Measurements from ENCODE around the gene EIF2B1. TPM values are rescaled to one million over a fixed set of nuclear protein-coding genes. Genes with fewer than 3 reads are reported as not detected.

Gene EIF2B1
- total RNA-seq, 6 experiments from 2014 or later, result 48.7 to 51.9 (median 50.3) TPM

GRCh38 chr12:123576611-123577010 is 56.9 kb downstream of the EIF2B1 start:
- Mint-ChIP-seq H3K27me3 (ENCODE audit: insufficient read depth) (no peaks in the 10 kb centered on the region), H3K27ac (no peak overlapping the region), H3K9me3 (no peaks in the 10 kb centered on the region), H3K4me1 (ENCODE audit: low read depth) (peaks cover 20% of the 10 kb centered on the region), H3K4me3 (no peak overlapping the region), H3K36me3 (ENCODE audit: low read depth) (peaks cover 10% of the 10 kb centered on the region)
- no peak for DNase-seq
- TF ChIP-seq CTCF (IDR thresholded peaks at IDR 0.05), result no peak

GRCh38 chr12:123573870-123574269 is 59.6 kb downstream of the EIF2B1 start:
- TF ChIP-seq CTCF (IDR thresholded peaks at IDR 0.05), result no peak
- Mint-ChIP-seq H3K27me3 (ENCODE audit: insufficient read depth) (peaks cover 2% of the 10 kb centered on the region; the same call in 1 of the 2 replicates), H3K4me1 (ENCODE audit: low read depth) (peaks cover 21% of the 10 kb centered on the region), H3K4me3 (no peak overlapping the region), H3K9me3 (no peaks in the 10 kb centered on the region), H3K36me3 (ENCODE audit: low read depth) (peaks cover 10% of the 10 kb centered on the region), H3K27ac (no peak overlapping the region)
- no peak for DNase-seq

GRCh38 chr12:123572391-123572790 is 61.1 kb downstream of the EIF2B1 start:
- DNase-seq, result no peak
- H3K4me3 Mint-ChIP-seq, result no peak overlapping the region
- H3K36me3 Mint-ChIP-seq (ENCODE audit: low read depth), result peaks cover 5% of the 10 kb centered on the region
- no peak overlapping the region for H3K27ac Mint-ChIP-seq
- H3K4me1 Mint-ChIP-seq (ENCODE audit: low read depth), result peaks cover 21% of the 10 kb centered on the region
- H3K27me3 Mint-ChIP-seq (ENCODE audit: insufficient read depth), result peaks cover 2% of the 10 kb centered on the region; the same call in 1 of the 2 replicates
- no peak for TF ChIP-seq CTCF (IDR thresholded peaks at IDR 0.05)
- no peaks in the 10 kb centered on the region for H3K9me3 Mint-ChIP-seq

GRCh38 chr12:123571343-123571813 is 62.1 kb downstream of the EIF2B1 start:
- peak; percentile 78 for DNase-seq
- peaks cover 2% of the 10 kb centered on the region; the same call in 1 of the 2 replicates for H3K27me3 Mint-ChIP-seq (ENCODE audit: insufficient read depth)
- peaks cover 16% of the 10 kb centered on the region for H3K4me1 Mint-ChIP-seq (ENCODE audit: low read depth)
- H3K27ac Mint-ChIP-seq, result peak overlapping the region; percentile 72
- TF ChIP-seq CTCF (IDR thresholded peaks at IDR 0.05), result no peak
- no peaks in the 10 kb centered on the region for H3K9me3 Mint-ChIP-seq
- H3K4me3 Mint-ChIP-seq, result peak overlapping the region; percentile 45
- H3K36me3 Mint-ChIP-seq (ENCODE audit: low read depth), result peaks cover under 1% of the 10 kb centered on the region

Other genes starting within 250 kb of the EIF2B1 start
- gene KMT5A, start 249.6 kb downstream of the EIF2B1 start, total RNA-seq (2021; fragmentation: NEBNext Ultra II Directional; extraction: Animal tissue kit (Norgen Biotek cat#: 25700)), result 10 to 100 TPM; 52.2 to 64.0 (median 61.3) TPM
- gene RILPL2, start 197.0 kb downstream of the EIF2B1 start, total RNA-seq (2021; fragmentation: NEBNext Ultra II Directional; extraction: Animal tissue kit (Norgen Biotek cat#: 25700)), result 1 to 10 TPM; 4.4 to 6.0 (median 5.5) TPM
- gene SNRNP35, start 175.5 kb downstream of the EIF2B1 start, total RNA-seq (2021; fragmentation: NEBNext Ultra II Directional; extraction: Animal tissue kit (Norgen Biotek cat#: 25700)), result 10 to 100 TPM; 13.0 to 20.0 (median 14.8) TPM
- gene RILPL1, start 100.0 kb downstream of the EIF2B1 start, total RNA-seq (2021; fragmentation: NEBNext Ultra II Directional; extraction: Animal tissue kit (Norgen Biotek cat#: 25700)), result 10 to 100 TPM; 15.2 to 18.9 (median 16.9) TPM
- 100 to 1,000 TPM; 383 to 448 (median 405) TPM for gene TMED2, start 49.1 kb downstream of the EIF2B1 start, total RNA-seq (2021; fragmentation: NEBNext Ultra II Directional; extraction: Animal tissue kit (Norgen Biotek cat#: 25700))
- gene DDX55, start 31.6 kb downstream of the EIF2B1 start, total RNA-seq (2021; fragmentation: NEBNext Ultra II Directional; extraction: Animal tissue kit (Norgen Biotek cat#: 25700)), result 10 to 100 TPM; 13.4 to 18.4 (median 14.3) TPM
- gene GTF2H3, start 143 bp upstream of the EIF2B1 start, total RNA-seq (2021; fragmentation: NEBNext Ultra II Directional; extraction: Animal tissue kit (Norgen Biotek cat#: 25700)), result 10 to 100 TPM; 34.9 to 47.5 (median 43.0) TPM
- gene TCTN2, start 37.4 kb upstream of the EIF2B1 start, total RNA-seq (2021; fragmentation: NEBNext Ultra II Directional; extraction: Animal tissue kit (Norgen Biotek cat#: 25700)), result 10 to 100 TPM in 1 of 6 experiments, 1 to 10 TPM in 5; 6.5 to 11.2 (median 9.5) TPM
- 10 to 100 TPM; 14.0 to 16.8 (median 15.6) TPM for gene ATP6V0A2, start 78.7 kb upstream of the EIF2B1 start, total RNA-seq (2021; fragmentation: NEBNext Ultra II Directional; extraction: Animal tissue kit (Norgen Biotek cat#: 25700))
- 1 to 10 TPM in 1 of 6 experiments, under 1 TPM in 5; 0.19 to 1.1 (median 0.64) TPM for gene DNAH10, start 128.6 kb upstream of the EIF2B1 start, total RNA-seq (2021; fragmentation: NEBNext Ultra II Directional; extraction: Animal tissue kit (Norgen Biotek cat#: 25700))

Data from HFFc6 (cell line).